Activated T-helper 9 cell treated with anti-CD3 and anti-CD28 coated beads, Interleukin-2, amount 50 U/mL, for 16 hours (primary cell): ENCODE measurements around the gene VCX2.
"Not testable (repeated sequence)": the region's sequence is repeated elsewhere in the genome, so short reads cannot be mapped to it uniquely, and the experiment has no call there.

ENCODE experiments used
- DNase-seq: peaks from one replicate; pipeline ENCODE4 v3.0.0-alpha.2; 2020; ENCODE audit warnings: low read depth

The VCX2 gene

GRCh38 chrX:8121391-8121790 is 49.7 kb downstream of the VCX2 start:
- not testable (repeated sequence) for DNase-seq
